ENCODE results near the gene DCAF15.

DNA sequence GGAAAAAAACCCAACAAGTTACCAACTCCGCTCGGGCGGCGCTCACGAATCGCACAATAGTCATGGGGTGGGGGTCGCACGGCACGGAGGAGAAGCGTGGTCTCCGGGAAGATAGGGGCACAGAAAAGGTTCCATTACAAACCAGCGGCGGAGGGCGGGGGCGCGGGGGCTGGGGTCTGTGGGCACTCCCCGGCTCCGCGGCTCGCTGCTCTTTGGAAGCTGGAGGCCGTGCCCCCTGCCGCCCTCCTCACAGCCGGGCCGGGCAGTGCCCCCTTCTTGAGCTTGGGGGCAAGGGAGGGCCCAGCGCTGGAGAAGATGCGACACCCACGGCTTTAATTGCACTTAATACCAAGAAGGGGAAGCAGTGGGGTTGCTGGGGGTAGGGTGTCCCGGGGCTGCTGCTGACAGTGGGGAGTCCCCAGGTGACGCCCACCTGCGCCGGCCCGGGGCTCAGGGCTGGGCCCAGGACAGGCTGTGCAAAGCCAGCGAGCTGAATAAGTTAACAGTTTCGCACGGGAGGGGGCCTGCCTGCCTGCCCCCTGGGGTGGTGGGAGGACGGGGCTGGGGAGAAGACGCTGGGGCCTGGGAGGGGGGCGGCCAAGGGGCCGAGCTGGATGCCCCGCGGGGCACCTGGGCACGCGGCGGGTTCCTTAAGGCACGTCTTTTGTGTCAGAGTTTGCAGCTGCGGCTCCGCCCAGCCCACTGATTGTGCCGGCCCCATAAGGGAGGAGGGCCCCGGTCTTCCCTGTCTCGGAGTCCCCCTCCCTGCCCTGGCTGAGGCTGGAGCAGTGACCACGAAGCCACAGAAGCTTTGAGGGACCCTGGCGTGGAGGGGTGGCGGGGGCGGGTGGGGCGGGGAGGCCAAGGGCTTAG lies 9.8 kb downstream of the DCAF15 start:
- no peak for TF ChIP-seq POLR2AphosphoS5 (IDR thresholded peaks at IDR 0.05; ENCODE audit: low read depth, low read length)
- no peak for TF ChIP-seq POLR2A (IDR thresholded peaks at IDR 0.05; ENCODE audit: low read depth, low read length)
- TF ChIP-seq TAF1 (IDR thresholded peaks at IDR 0.05; ENCODE audit: borderline replicate concordance, low read depth, low read length), result no peak
